Panc1 (cell line): Measurements from ENCODE around the gene CSF3R. TPM values are rescaled to one million over a fixed set of nuclear protein-coding genes. Genes with fewer than 3 reads are reported as not detected.
A peak's percentile ranks its signal among the peaks of the same experiment; 100 is the strongest.

Source experiments
- ATAC-seq: fragments of 200-7000 bp; cut with Tn5 transposase; 2 replicates; pipeline ENCODE4 v1.9.1; 2020; ENCODE audit warnings: mild to moderate bottlenecking, moderate library complexity
- BruUV-seq: library from RNA; stranded (reverse); fragments of 400-500 nt; replicated peaks from 2 replicates; lab custom pipeline; 2021; lab: Mats Ljungman, UMichigan
- CTCF ChIA-PET: fragments of 300-600 bp; sonication (Branson Sonifier 250); formaldehyde crosslinking; loops from one replicate; lab custom pipeline; 2022; ENCODE audit warnings: antibody characterized with exemption; lab: Charles Lee
- POLR2A ChIA-PET: fragments of 300-600 bp; sonication (Branson Sonifier 250); formaldehyde crosslinking; loops from one replicate; lab custom pipeline; 2022; ENCODE audit warnings: antibody characterized with exemption; lab: Charles Lee
- DNase-seq: peaks from one replicate; pipeline ENCODE4 v3.0.0-alpha.2; 2010; ENCODE audit warnings: low read depth, low spot score
- H3K27ac ChIP-seq: 2 replicates; pipeline ENCODE4 v1.5.1; 2011; ENCODE audit warnings: mild to moderate bottlenecking, low read length, inconsistent platforms
- H3K27me3 ChIP-seq: fragments of 200-500 bp; sonication (Bioruptor generic); 2 replicates; pipeline ENCODE4 v1.6.0; 2014; ENCODE audit warnings: low read length, inconsistent platforms; ENCODE audit not compliant: control insufficient read depth, insufficient read depth
- H3K36me3 ChIP-seq: fragments of 200-500 bp; sonication (Bioruptor generic); 2 replicates; pipeline ENCODE4 v1.5.1; 2014; ENCODE audit warnings: inconsistent platforms, mild to moderate bottlenecking, low read length, moderate library complexity; ENCODE audit not compliant: control insufficient read depth, insufficient read depth
- H3K4me1 ChIP-seq: 2 replicates; pipeline ENCODE4 v1.5.1; 2011; ENCODE audit warnings: inconsistent platforms, mild to moderate bottlenecking, low read length, moderate library complexity; ENCODE audit not compliant: control insufficient read depth, insufficient read depth
- H3K4me3 ChIP-seq, 2 experiments: 2 replicates each; pipeline ENCODE4 v1.5.1; 2011 to 2012; ENCODE audit warnings: low read depth in 2 of 2, low read length in 2 of 2, mild to moderate bottlenecking in 2 of 2, inconsistent platforms in 1 of 2, moderate library complexity in 1 of 2
- H3K9me3 ChIP-seq: fragments of 200-500 bp; sonication (Bioruptor generic); 2 replicates; pipeline ENCODE4 v1.5.1; 2014; ENCODE audit warnings: low read depth, mild to moderate bottlenecking, inconsistent platforms, low read length, moderate library complexity; ENCODE audit not compliant: control insufficient read depth, insufficient read depth
- CTCF ChIP-seq: fragments of 450-650 bp; IDR thresholded peaks from 2 replicates; pipeline ENCODE4 v1.5.1; 2017; ENCODE audit warnings: mild to moderate bottlenecking
- POLR2AphosphoS5 ChIP-seq: IDR thresholded peaks from 2 replicates; pipeline ENCODE4 v1.6.1; 2012; ENCODE audit warnings: mild to moderate bottlenecking, low read depth, low read length, moderate library complexity
- REST ChIP-seq, 2 experiments: IDR thresholded peaks; 2 replicates each; pipeline ENCODE4 v1.6.1; 2011 to 2012; ENCODE audit warnings: low read depth in 2 of 2, control low read depth in 1 of 2, low read length in 1 of 2, mild to moderate bottlenecking in 1 of 2, moderate library complexity in 1 of 2; ENCODE audit not compliant: insufficient read depth in 1 of 2
- SIN3A ChIP-seq: IDR thresholded peaks from 2 replicates; pipeline ENCODE4 v1.6.1; 2012; ENCODE audit warnings: low read depth, mild to moderate bottlenecking, low read length, moderate library complexity, borderline replicate concordance; ENCODE audit not compliant: insufficient read depth
- TCF7L2 ChIP-seq: IDR thresholded peaks from 2 replicates; pipeline ENCODE4 v1.6.1; 2011; ENCODE audit warnings: mild to moderate bottlenecking, low read depth, low read length, inconsistent platforms
- in situ Hi-C: cut with HindIII; loops from 2 replicates; pipeline ENCODE4 v1.10.0; 2016; ENCODE audit warnings: low sequenced_read_pairs, low pct_unique_long_range_greater_than_20kb
- intact Hi-C: fragments of 100-400 bp; cut with micrococcal nuclease; formaldehyde crosslinking; loops from one replicate; pipeline ENCODE4 v1.10.0; 2022; ENCODE audit not compliant: unreplicated experiment
- total RNA-seq: library from RNA; stranded (reverse); gene quantifications from one replicate; pipeline ENCODE4 v1.2.1, GENCODE V29; 2021; ENCODE audit not compliant: unreplicated experiment

The CSF3R gene
- total RNA-seq, 1 experiment from 2014 or later = 0.31 TPM

- TF ChIP-seq TCF7L2 (no peak), SIN3A (no peak), POLR2AphosphoS5 (no peak), CTCF (no peak), REST (IDR thresholded peaks at IDR 0.05; ENCODE audit: insufficient read depth in 1 of 2, low read depth in 2 of 2, low read length in 1 of 2) (no peak)
- no peak for DNase-seq
- Histone ChIP-seq H3K9me3 (no peaks in the 10 kb centered on the region), H3K27ac (no peak overlapping the region), H3K27me3 (no peaks in the 10 kb centered on the region), H3K4me3 (no peak overlapping the region), H3K4me1 (peaks cover 3% of the 10 kb centered on the region), H3K36me3 (no peaks in the 10 kb centered on the region)
- intact Hi-C loops = loop anchor here (2.0 to 5.0 kb wide), 2 partner anchors 33 to 78 kb away; partner anchors contain the start of gene STK40
- POLR2A ChIA-PET = no interaction called here
- CTCF ChIA-PET = interaction anchor here (1.0 kb wide), 1 partner anchor 78 kb away, joined by 3 read pairs; no protein-coding TSS in a partner anchor
- in situ Hi-C loops = no loop called here
- ATAC-seq = 0 out of 2 replicates have a peak, but pooled peaks have one; percentile 4
- BruUV-seq = no TSS peak
These were observed 62.3 kb downstream of the CSF3R start for GRCh38 chr1:36420409-36420808.

- CTCF ChIA-PET = interaction anchor here (0.5 to 1.0 kb wide), 3 partner anchors 24 to 134 kb away, joined by 3 to 4 read pairs (median 3); no protein-coding TSS in a partner anchor
- POLR2A ChIA-PET = interaction anchor here (0.8 kb wide), 1 partner anchor 75 kb away, joined by 5 read pairs; no protein-coding TSS in a partner anchor
- no TSS peak for BruUV-seq
- Histone ChIP-seq H3K9me3 (no peaks in the 10 kb centered on the region), H3K27me3 (no peaks in the 10 kb centered on the region), H3K4me1 (peaks cover 3% of the 10 kb centered on the region), H3K4me3 (no peak overlapping the region), H3K36me3 (no peaks in the 10 kb centered on the region), H3K27ac (no peak overlapping the region)
- in situ Hi-C loops (no loop called here), intact Hi-C loops (no loop called here)
- DNase-seq (no peak), ATAC-seq (no peak)
- TF ChIP-seq REST (IDR thresholded peaks at IDR 0.05; ENCODE audit: insufficient read depth in 1 of 2, low read depth in 2 of 2, low read length in 1 of 2) (no peak), POLR2AphosphoS5 (no peak), CTCF (no peak), TCF7L2 (no peak), SIN3A (no peak)
These were observed 63.1 kb downstream of the CSF3R start for GRCh38 chr1:36419569-36419968.
